T1000 (cell line): Measurements from ENCODE around the gene TRIM29.
"Not testable (repeated sequence)": the region's sequence is repeated elsewhere in the genome, so short reads cannot be mapped to it uniquely, and the experiment has no call there.

Experiments used
- DNase-seq: peaks from one replicate; lab custom pipeline; 2025; ENCODE audit warnings: mixed read lengths; lab: John Stamatoyannopoulos, UW

The TRIM29 gene

DNA sequence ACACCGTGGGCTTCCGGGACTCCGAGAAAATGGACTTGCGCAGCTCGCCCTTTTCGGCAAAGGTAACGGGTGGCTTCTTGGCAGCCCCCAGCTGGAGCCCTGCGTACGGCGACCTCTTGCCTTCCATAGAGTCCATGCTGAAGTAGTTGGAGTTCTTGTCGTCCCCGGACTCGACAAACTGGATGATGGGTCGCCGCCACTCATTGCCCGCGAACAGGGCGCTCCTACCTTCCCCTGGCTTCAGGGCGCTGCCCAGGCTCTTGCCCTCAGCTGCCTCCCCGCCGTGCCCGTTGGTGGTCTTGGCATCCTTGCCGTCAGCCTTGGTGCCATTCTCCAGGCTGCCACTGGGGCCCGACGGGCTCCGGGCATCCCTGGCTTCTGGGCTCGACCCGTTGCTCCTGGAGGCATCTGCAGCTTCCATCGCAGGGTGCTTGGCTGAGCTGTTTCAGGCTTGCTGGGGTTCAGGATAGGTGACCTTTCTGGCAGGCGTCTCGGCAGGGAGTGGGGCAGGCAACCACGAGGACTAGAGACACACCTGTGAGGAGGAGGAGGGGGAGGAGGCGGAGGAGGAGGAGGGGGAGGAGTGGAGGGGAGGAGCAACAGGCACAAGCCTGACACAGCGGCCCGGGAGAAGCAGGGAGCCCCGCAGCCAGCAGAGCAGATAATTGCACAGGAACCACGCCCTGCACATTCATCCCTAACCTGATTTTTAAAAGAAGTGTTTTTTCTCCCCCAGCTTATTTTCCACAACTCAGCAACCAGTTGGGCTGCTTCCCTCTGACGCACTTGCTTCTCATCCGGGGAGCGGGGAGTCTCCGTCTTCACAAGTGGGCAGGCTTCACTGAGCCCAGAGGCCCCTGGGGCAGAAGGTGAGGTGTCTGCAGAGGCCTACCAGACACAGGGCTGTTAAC is at the start of gene TRIM29:
TRIM29 (minus strand) TSS at position 503 of the 911 bp plus-strand sequence; CDS start at position 421, 82 bp downstream.
- DNase-seq, result no peak

DNA sequence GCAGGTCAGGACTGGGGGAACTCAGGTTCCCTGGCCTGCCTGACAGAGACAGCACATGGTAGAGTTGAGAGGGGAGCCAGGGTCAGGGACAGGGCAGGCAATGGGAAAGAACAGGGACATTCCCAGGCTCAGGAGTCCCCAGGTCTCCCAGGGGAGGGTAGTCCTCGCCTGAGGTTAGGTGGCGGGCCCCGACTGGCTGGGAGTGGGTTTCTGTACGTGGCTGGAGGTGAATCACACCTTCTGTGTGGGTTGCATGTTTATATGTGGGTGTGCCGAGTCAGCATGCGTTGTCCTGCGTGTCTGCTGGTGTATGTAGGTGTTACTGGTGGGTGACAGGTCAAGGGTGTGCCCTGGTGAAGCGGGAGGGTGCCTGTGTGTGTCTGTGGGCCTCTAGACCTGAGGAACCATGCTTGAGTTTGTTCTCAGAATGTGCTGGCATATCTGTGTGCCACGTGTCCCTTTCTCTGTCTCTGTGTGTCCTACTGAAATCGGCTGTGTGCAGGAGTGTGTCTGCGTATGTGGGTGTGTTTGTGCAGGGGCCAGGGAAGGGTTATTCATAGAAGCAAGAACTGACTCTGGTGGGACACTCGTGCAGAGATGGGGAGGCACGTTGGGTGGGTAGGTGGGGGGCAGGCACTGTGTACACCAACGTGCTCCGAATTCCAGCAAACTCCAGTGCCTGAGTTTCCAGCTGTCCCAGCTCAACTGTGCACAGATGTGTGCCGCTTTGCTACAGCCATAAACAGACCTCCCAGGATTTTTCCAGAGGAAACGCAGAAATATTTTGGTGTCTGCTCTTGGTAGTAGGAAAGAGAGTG is 49.1 kb upstream of the TRIM29 start:
- DNase-seq, result no peak

DNA sequence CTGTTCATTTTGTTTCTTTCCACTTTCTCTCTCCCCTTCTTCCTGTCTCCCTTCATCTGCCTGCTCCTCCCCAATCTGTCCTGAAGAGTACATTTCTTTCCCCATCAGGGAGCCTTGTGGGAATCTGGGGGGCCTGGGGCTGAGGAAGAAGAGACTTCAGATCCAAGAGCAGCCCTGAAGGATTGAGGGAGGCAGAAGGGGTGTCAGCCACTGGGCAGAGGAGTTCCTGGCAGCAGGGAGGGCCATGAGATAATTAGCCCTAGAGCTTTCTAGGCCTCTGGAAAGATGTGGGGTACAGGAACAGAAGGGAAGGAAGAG is 48.5 kb upstream of the TRIM29 start:
- DNase-seq, result no peak

- no peak for DNase-seq
Observed at GRCh38 chr11:120185706-120186455, 48.0 kb upstream of the TRIM29 start.

DNA sequence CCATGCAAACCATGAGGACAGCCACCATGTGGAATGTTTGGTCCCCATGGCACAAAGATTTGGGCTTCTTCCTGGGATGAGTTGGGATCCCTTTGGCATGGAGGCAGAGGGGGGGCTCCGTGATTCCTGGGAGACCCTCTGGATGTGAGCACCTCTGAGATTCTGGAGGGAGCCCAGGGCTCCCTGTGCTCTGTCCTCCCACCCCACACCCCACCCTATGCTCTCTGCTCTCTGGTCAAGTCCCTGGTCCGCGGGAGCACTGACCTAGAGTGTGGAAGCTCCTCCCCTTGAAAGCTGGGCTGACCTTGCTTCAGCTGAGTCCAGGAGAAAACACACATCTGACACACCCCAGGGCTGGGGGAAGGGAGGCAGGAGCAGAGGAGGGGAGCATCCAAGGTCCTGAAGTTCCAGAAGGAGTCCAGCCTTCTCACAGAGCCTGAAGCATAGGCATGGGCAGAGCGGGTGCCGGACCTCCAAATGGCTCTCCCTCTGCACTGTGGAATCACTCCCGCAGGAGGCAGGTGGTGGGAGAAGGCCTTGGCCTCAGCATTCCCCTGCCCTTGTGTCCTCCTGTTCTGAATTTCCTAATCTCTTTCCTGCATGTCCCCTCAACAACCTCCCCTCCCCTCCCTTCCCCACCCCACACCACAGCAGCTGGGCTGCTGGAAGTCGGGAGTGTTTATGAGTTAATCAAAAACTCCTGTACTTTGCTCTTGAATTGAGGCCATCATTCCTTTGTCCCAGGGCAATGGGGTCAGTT is 47.2 kb upstream of the TRIM29 start:
- DNase-seq, result no peak

DNA sequence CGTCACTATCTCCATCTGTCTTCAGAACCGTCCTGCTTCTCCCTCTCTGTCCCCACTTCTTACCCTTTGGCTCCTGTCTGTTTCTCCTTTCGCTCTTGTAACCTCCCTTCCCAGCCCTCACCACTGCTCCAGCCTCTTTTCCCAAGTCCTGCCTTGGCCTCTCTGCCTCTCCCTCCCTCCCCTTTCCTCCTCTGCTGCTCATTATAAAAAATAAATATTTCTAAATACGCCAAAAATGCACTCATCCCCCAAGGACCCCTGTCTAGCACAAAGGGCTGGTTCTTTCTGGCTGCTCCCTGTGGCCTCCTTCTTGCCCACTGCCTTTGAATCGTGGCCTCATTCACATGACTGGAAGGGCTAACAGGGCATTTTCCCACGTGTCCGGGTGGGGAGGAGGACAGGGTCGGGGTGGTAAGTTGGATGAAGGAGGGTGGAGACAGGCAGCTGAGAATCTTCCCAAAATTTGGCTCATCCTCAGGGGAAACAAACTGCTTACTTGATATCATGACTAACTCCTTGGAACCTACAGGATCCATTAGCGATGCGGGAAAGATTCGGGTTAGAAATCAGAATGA is 46.5 kb upstream of the TRIM29 start:
- DNase-seq, result no peak

- DNase-seq, result no peak
Observed at GRCh38 chr11:120183701-120184141, 45.8 kb upstream of the TRIM29 start.

DNA sequence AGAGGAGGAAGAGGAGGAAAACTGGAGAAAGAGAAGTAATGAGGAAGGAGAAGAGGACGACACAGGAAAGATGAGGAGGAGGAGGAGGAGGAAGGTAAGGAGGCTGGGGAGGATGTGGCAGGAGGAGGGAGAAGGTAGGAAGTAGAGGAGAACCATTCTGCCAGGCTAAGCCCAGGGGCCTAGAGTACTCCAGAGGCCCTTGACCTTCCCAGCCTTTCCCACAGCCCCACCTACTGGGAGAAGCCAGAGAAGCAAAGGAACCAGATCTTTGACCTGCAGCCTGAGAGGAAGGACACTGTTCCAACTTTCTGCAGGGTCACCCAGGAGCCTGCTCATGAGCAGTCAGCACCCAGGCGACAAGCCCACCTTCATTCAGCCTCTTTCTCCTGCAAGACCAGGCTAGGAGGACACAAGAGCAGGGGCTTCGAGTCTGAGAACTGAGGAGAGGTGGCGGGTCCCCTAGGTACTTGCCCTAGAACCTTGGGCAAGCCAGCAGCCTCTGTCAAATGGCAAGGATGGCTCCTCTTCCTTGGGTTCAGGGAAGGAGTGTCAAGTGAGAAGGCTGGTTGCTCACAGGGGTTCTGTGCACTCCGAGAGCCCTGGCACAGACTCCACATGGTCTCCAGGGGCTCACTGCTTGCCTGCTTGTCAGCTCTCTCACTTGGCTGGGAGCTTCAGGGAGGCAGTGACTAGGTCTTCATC is 45.0 kb upstream of the TRIM29 start:
- DNase-seq, result no peak

GRCh38 chr11:120182372-120182771 is 44.5 kb upstream of the TRIM29 start:
- no peak for DNase-seq

GRCh38 chr11:120181376-120181975 is 43.6 kb upstream of the TRIM29 start:
- DNase-seq, result no peak

DNA sequence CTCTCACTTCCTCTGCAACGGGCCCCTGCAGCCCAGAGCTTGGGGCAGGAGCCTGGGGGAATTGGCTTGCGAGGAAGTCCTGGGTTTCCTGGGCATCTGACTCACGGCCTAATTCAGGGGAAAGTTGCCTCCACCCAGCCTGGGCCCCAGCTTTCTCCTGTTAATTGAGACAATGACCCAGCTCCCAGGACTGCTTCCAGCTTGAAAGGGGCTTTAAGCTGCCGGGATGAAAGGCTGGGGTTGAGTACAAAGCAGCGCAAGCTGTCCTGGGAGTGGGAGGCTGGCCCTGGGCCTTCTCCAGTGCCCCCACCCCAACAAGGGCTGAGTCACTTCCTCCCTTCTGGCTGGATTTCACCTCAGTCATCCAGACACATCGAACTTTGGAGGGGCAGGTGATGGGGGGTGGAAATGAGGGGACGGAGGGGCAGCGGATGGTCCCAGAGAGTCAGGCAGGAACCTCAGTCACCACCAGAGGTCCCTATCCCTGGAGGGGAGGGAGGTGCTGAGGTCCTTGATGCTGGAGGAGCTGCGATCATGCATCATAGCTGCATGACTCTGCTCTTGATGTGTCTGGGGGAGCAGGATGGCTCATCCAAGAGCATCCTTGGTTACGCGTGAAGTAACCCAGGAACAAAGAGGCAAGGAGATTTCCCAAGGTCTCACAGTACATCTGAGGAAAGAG is 42.8 kb upstream of the TRIM29 start:
- DNase-seq, result no peak

DNA sequence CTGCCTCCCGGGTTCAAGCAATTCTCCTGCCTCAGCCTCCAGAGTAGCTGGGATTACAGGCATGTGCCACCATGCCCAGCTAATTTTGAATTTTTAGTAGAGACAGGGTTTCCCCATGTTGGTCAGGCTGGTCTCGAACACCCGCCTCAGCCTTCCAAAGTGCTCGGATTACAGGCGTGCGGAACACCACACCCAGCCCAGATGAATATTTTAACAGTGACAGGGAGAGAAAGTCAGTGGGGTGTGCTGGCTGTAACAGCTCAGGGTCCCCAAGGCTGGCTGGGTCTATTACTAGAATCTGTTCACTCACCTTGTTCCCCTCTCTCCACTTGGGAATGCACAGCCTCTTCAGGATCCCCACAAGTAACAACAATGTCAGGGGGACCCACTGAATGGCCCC is 42.1 kb upstream of the TRIM29 start:
- DNase-seq, result not testable (repeated sequence)

DNA sequence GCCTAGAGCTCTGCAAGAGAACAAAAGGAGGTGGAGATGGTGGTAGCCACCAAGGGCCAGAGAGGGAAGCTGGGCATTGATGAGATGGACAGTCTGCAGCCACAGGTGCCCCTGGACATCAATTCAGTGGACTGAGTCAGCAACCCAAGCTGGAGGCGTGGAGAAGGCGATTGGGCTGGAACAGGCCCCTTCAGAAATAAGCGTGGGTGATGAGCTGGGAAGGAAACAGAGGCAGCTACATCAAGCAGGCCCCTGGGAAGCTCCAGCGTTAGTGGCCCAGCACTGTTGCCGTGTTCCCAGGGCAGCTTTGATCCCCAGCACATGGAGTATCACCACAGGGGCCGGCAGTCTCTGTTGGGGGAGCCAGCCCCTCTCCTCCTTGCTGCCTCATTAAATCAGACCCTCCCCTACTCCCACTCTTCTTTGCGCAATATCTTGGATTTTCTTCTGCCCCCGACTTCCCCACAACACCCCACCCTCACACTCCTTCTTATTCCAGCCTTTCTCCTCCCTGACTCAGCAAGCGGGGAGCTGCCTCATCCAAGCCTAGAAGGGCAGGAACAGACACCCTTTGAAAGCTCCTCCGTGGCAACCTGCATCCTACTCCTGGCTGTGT is 41.3 kb upstream of the TRIM29 start:
- DNase-seq, result no peak

DNA sequence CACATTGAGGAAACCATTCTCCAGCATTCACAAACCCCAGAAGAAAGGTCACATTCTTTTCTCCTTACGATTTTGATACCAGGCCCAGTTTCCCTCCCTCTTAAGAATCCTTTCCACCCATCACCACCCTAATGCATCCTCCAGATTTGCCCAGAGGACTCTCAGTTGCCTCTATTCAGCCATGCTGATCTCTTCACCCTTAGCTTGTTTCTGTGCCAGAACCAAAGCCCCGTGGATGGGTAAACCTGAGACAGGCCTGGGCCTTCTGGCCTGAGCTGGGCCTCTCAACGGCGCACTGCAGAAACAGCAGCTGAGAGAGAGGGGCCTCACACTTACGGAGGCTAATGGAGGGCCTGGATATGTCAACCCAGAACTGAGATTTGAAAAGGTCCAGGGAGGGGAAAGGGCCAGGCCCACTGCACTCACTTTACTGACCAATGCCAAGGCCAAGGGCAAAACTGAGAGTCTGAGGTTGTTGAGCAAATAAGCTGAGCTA is 40.7 kb upstream of the TRIM29 start:
- no peak for DNase-seq

- no peak for DNase-seq
Observed at GRCh38 chr11:120174866-120175265, 37.0 kb upstream of the TRIM29 start.

- DNase-seq, result no peak
Observed at GRCh38 chr11:120173807-120174206, 35.9 kb upstream of the TRIM29 start.

GRCh38 chr11:120173019-120173705 is 35.2 kb upstream of the TRIM29 start:
- DNase-seq, result no peak
